Measurements from ENCODE around the gene NDUFS8.

Gene NDUFS8

DNA sequence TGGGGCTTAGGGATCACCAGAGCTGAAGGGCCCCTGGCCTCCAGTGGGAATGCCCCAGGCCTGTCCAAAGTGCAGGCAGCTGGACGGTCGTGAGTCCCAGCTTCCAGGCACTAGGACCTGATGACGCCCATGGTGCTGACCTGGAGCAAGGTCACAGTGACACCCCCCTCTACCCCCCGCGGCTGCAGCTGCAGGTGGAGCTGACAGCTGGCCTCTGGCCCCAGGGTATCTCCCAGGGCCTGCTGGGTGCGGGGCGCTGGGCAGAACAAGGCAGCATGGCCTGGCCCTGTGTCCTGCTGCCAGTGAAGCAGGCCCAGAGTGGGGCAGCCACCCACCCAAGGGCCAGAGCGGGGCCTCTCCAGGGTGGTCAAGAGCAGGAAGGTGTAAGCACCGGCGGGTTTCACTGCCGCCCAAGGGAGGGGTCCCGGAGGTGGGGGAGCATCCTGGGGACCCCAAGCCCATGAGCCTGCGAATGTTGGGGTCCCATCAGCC, 7.8 kb downstream of the NDUFS8 start:
- no peak for DNase-seq

DNA sequence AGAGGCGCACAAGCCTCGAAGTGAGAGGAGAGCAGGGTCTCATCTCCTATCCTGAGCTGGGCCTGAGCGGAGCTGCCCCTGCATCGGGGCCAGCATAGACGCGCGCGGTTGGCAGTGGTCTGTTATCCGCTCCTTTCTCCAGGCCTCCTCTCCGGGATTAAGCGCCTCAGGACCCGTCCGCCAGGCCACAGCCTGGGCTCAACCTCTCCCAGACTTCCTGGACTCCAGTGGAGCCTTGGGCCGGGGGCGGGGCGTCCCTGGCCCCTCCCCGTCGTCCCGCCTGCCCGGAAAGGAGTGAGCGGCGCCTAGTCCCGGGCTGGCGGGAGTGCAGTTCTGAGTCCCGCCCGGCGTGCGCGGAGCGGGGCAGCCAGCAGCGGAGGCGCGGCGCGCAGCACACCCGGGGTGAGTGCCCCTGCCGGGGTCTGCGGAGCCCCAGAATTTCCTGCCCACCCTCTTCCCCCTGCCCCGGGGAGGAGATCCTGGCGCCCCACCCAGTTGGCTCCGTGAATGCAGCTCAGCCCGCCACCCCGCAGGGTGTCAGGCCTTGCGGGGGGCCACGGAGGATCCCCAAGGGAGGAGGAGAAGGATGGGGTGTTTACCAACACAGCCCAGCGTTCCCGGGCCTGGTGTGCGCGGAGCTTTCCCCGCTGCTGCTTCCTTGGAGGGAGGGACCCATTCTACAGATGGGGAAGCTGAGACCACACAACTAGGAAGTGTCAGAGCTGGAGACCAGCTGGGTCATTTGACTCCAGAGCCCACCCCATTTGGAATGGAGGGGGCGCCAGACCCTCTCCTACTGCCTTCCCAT, 8.4 kb downstream of the NDUFS8 start, which contains the start of gene TCIRG1:
TSS of gene TCIRG1 (plus strand) at position 308 of the 808 bp plus-strand sequence. CDS start 2,247 bp downstream, outside the sequence.
- DNase-seq = no peak

DNA sequence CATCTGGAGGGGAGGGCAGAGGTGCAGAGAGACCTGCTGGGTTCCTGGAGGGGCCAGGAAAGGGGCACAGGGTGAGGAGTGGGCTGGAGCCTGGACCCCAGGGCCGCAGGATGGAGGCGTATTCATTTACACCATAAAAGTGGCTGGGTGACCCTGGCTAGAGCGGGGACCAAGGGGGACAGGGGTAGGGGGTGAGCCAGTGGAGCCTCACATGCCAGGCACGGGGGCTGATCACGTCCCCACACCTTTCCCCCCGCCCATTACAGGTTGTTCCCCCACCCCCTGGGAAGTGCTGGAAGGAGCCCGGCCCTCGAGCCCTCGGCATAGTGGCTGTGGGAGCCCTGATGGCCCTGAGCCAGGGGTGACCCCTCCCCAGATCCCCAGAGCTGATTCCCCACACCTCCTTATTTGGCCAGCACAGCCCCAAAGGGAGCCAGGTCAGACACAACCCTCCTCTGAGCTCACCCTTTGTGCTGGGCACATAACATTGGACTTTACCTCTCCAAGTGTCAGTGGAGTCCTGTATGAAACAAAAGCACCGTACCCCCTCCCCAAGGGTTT, 9.1 kb downstream of the NDUFS8 start:
- DNase-seq = no peak

DNA sequence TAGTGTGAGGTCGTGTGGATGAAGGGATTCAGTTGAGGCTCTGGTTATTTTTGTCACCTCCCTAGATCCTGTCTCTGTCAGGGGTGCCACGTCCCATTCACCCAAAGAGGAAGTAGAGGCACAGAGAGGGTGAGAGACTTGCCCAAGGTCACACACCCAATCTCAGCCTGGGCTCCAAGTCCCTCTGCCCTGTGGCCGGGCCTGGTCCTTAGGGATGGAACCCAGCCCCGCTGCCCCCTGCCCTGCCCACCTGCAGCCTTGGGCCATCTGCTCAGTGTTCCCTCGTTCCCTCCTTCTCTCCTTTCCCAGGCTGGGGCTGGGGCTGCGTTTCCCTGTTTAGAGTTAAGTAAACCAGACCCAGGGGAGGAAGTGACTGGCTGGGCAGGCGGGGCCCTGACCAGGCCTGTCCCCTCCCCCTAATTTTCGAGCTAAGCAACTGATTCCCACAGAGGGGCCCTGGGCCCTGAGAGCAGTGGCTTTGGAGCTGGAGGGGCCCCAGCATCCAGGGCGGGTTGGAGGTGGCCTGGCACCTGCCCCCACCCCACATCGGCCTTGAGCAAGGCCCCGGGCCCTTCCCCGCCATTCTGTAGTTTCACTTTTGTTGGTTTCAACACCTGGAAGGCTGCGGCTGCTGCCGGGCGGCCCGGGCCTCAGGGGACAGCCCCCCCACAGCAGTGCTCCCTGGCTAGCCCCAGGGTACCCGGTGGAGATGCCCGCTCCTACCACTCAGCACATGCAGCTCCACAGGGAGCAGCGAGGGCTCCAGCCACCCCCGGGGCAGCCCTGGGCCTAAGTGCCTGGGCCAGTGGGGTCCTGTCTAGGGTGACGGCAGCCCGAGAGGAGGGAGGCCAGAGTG, 9.8 kb downstream of the NDUFS8 start:
- no peak for DNase-seq

DNA sequence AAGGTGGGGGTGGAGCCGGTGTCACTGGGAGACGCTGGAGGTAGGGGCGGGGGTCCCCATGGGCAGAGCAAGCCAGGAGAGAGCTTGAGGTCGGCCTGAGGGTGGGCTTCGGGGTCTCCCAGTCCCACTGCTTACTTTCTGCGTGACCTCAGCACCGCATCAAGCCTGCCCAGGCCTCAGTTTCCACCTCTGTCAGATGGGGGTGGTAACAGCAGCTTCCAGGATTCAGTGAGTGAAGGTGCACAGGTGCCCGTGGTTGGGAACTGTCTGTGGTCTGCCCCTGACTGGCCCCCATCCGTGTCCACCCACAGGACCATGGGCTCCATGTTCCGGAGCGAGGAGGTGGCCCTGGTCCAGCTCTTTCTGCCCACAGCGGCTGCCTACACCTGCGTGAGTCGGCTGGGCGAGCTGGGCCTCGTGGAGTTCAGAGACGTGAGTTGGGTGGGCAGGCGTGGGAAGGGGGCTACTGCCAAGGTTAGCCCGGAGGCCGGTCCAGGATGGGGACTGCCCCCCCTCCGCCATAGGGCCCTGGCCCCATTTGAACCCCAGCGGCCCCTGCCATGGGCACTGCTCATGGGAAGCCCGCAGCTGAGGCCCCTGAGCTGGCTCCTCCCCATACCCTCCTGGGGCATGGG, 10.6 kb downstream of the NDUFS8 start:
- DNase-seq = no peak

DNA sequence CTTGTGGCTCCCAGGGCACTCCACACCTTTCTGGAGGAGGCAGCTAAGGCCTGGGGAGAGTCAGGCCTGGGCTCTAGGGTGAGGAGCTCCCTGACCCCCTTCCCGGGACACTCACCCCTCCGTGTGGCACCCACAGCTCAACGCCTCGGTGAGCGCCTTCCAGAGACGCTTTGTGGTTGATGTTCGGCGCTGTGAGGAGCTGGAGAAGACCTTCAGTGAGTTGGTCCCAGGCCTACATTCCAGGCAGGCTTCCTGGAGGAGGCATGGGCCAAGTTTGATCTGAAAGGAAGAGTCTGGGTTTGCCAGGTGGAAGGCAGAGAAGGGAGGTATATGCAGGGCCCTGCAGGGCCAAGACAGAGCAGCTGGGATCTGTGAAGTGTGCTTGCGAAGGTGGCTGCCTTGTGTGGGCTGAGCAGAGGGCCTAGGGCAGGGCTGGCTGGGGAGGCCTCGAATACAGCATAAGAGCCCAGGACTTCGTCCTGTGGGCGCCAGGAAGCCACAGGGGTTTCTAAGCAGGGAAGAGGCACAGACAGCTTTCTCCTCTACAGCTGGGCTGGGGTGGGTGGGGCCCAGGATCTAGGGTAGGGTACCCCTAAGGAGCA, 11.2 kb downstream of the NDUFS8 start:
- no peak for DNase-seq

DNA sequence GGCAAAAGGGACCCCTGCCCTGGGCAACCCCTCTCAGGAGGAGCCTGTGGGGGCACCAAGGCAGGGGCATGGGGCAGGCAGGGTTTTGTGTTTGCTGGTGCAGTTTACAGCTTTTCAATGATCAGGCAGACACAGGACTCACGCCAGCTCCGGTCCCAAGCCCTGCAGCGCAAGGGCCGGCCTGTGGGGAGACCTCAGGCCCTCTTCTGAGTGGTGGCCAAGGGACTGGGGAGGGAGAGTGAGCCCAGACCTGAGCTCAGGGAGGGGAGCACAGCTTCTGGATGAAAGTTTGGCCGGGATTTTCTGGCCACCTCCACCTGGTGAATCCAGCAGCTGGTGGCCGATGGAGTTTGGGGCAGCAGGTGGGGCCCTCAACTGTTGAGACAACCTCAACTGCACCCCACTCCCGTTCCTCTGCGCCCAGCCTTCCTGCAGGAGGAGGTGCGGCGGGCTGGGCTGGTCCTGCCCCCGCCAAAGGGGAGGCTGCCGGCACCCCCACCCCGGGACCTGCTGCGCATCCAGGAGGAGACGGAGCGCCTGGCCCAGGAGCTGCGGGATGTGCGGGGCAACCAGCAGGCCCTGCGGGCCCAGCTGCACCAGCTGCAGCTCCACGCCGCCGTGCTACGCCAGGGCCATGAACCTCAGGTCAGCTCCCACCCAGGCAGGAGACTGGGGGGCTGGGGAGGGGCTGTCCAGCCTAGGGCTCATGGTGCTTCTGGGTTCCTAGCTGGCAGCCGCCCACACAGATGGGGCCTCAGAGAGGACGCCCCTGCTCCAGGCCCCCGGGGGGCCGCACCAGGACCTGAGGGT, 11.9 kb downstream of the NDUFS8 start:
- no peak for DNase-seq

DNA sequence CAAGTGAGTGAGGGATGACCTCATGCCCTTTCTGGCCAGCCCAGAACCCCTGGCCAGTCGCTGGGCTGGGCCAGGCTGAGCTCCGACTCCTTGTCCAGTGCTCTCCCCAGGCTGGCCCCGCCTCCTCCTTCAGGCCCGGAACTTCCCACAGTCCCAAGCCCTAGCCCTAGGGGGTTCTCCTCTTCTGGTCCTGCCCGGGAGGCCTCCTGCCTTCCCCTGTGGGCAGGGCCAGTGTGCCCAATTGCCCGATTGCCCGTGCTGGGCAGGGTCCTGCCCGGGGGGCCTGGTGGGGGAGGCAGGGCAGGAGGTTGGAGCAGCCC, 12.5 kb downstream of the NDUFS8 start:
- no peak for DNase-seq

DNA sequence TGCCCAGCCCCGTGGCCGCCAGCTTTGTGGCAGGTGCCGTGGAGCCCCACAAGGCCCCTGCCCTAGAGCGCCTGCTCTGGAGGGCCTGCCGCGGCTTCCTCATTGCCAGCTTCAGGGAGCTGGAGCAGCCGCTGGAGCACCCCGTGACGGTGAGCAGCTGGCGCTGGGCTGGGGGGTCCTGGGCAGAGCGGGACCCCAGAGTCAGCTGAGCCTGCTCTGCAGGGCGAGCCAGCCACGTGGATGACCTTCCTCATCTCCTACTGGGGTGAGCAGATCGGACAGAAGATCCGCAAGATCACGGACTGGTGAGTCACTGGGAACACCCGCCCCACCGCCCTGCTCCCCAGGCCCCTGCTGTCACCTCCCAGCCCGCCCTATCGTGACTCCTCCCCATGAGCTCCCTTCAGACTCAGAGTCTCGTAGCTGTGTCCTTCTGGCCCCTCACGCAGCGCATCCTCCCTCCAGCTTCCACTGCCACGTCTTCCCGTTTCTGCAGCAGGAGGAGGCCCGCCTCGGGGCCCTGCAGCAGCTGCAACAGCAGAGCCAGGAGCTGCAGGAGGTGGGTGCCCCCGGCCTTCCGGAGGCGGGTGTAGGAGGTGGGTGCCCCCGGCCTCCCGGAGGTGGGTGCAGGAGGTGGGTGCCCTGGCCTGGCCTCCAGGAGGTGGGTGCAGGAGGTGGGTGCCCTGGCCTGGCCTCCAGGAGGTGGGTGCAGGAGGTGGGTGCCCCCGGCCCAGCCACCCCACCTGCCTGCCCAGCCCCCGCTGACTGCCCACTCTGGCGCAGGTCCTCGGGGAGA, 13.1 kb downstream of the NDUFS8 start:
- peak; percentile 57 for DNase-seq

DNA sequence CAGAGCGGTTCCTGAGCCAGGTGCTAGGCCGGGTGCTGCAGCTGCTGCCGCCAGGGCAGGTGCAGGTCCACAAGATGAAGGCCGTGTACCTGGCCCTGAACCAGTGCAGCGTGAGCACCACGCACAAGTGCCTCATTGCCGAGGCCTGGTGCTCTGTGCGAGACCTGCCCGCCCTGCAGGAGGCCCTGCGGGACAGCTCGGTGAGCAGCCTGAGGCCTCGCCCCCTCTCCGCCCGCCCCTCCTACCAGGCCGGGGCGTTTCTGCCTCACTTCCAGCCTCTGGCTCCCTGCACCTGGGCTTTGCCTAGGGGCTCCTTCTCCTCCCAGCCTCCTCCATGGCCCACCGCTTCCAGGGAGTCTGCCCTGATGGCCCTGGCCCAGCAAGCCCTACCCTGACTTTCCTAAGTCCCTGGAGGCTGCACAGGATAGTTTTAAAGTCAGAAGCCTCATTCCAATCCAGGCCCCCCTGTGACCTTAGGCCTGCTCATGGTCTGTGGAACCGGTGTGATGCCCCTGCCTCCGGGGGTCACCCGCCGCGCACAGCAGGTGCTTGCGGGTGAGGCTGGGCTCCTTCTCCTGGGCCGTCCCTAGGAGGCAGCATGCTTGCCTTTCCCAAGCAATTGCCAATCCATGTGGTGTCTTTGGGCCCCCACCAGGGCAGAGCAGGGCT, 13.8 kb downstream of the NDUFS8 start:
- peak; percentile 51 for DNase-seq

DNA sequence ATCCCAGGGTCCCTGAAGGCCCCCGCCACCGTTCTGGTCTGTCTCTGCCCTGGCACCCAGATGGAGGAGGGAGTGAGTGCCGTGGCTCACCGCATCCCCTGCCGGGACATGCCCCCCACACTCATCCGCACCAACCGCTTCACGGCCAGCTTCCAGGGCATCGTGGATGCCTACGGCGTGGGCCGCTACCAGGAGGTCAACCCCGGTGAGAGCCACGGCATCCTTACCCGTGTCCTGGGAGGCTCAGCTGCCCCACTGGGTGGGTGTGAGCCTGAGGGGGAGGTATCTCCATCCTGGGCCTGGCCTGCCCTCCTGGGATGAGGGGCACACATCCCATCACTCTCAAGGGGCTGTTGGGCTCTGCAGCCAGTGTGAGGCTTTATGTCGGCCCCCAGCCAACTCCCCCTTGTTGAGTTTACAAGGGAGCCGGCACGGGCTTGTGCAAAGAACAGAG, 14.4 kb downstream of the NDUFS8 start:
- no peak for DNase-seq

DNA sequence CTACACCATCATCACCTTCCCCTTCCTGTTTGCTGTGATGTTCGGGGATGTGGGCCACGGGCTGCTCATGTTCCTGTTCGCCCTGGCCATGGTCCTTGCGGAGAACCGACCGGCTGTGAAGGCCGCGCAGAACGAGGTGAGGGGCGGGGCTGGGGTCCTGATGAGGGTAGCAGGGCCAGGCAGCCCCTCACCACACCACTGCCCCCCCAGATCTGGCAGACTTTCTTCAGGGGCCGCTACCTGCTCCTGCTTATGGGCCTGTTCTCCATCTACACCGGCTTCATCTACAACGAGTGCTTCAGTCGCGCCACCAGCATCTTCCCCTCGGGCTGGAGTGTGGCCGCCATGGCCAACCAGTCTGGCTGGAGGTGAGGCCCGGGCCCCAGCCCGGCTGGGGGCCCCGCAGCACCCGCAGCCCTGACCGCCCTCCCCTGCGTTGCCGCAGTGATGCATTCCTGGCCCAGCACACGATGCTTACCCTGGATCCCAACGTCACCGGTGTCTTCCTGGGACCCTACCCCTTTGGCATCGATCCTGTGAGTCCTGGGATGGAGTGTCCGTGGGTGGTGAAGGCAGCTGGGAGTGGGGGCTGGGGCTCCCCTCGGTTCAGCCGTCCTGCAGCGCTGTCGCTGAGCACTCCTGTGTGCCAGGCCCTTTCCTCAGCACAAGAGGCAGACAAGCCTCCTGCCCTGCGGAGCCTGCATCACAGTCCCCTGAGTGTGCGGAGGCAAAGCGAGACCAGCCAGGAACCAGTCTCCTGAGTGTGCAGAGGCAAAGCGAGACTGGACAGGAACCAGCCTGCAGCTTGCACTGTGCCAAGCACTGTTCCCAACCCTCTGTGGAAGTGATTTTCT, 17.2 kb downstream of the NDUFS8 start:
- DNase-seq = no peak

DNA sequence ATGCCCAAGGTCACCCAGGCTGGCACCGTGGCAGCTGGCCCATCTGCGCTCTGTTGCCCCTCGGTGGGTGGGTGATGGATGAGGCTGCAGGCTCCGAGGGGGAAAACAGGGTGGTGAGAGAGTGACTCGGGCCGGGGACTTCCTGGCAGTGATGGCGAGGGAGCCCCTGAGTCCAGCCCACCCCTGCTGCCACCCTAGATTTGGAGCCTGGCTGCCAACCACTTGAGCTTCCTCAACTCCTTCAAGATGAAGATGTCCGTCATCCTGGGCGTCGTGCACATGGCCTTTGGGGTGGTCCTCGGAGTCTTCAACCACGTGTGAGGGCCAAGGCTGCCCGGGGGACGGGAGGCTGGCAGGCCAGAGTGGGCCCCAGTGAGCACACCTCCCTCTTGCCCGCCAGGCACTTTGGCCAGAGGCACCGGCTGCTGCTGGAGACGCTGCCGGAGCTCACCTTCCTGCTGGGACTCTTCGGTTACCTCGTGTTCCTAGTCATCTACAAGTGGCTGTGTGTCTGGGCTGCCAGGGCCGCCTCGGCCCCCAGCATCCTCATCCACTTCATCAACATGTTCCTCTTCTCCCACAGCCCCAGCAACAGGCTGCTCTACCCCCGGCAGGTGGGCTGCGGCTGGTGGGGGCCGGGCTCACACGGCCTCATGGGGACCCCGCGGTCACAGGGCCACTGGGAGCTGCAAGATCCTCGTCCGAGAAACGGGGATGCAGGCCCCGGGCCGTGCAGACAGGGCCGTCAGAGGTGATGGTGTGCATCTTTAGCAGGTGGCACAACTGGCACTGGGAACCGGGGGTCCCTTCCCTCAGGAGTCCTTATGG, 18.4 kb downstream of the NDUFS8 start:
- no peak for DNase-seq

DNA sequence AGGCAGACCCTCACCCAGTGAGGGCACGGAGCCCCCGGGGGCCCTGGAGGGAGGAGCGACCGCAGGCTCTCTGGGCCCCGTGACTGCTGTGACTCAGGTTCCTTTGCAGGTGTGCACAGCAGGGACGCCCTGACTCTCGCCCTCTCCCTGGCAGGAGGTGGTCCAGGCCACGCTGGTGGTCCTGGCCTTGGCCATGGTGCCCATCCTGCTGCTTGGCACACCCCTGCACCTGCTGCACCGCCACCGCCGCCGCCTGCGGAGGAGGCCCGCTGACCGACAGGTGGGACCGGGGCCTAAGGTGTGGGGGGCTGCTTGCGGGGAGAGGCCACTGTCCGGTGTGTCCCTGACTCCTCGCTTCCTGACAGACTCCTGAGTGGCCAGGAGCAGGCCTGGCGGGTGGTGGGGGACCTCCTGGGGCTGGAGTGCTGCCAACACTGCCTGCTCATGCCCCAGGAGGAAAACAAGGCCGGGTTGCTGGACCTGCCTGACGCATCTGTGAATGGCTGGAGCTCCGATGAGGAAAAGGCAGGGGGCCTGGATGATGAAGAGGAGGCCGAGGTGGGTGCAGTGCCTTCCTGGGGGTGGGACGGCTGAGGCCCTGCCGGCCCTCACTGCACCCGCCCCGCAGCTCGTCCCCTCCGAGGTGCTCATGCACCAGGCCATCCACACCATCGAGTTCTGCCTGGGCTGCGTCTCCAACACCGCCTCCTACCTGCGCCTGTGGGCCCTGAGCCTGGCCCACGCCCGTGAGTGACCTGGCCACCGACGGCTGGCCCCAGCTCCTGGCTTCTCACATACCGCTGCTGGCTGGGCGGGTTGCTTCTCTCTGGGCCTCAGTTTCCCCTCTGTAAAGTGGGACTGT, 19.3 kb downstream of the NDUFS8 start:
- no peak for DNase-seq

DNA sequence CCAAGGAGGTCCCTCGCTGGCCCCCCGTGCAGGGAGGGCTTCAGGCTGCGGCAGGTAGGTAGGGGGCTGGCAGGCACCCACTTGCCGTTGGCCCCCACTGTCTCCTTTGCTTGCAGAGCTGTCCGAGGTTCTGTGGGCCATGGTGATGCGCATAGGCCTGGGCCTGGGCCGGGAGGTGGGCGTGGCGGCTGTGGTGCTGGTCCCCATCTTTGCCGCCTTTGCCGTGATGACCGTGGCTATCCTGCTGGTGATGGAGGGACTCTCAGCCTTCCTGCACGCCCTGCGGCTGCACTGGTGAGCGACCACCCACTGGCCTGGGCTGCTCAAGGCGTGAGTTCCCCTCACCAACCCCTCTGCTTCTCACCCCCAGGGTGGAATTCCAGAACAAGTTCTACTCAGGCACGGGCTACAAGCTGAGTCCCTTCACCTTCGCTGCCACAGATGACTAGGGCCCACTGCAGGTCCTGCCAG, 19.9 kb downstream of the NDUFS8 start:
- no peak for DNase-seq

DNA sequence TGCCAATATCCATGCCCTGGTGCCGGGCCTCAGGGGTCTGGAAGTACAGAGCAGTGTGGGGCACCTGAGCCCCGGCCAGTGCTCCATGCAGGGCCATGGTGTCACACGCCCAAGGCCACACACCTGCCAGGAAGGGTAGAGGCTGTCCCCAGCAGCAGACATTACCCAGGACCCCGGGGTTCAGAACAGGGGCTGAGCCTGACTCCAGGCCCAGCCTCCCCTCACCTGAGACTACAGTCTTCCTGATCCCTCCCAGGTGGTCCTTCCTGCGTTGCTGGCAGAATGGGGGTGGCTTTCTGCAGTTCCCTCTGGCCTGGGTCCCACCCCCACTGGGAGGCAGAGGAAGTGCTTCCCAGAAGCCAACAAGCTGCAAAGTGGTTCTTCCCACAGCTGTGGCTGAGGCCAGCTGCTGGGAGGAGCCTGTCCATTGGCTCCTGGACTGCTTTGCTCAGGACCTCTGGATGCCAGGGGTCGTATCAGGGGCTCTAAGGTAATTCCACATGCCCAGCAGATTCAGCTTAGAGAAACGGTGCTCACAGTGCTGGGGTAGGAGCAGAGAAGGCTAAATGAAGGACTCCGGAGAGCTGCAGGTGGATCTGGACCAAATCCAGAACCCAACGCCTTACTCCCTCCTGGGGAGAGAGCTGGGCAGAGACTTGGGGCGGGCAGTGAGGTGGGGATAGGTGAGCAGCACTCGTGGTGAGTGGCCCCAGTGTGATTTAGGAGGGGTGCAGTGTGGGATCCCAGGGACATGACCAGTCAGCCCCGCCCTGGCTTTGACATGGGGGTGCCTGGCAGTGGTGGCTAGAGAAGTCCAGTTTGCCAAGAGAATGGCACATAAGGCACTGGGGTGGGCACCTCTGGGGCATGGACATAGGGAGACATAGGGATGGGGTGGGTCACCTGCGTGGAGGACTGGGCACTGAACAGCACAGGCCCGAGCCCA, 21.0 kb downstream of the NDUFS8 start:
- DNase-seq = no peak
